Measurements from ENCODE around the gene CDC42EP4.
A peak's percentile ranks its signal among the peaks of the same experiment; 100 is the strongest.
"Not testable (repeated sequence)": the region's sequence is repeated elsewhere in the genome, so short reads cannot be mapped to it uniquely, and the experiment has no call there.

The CDC42EP4 gene

DNA sequence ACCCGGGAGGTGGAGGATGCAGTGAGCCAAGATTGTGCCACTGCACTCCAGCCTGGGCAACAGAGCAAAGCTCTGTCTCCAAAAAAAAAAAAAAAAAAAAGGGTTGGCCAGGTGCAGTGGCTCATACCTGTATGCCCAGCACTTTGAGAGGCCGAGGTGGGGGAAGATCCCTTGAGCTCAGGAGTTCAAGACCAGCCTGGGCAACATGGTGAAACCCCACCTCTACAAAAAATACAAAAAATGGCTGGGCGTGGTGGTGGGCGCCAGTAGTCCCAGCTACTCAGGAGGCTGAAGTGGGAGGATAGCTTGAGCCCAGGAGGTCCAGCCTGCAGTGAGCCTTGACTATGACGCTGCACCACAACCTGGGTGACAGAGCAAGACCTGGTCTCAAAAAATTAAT is 2.8 kb downstream of the CDC42EP4 start:
- H3K36me3 ChIP-seq (ENCODE audit: insufficient read depth, low read length); H3K27me3 ChIP-seq (ENCODE audit: insufficient read depth, low read length); H3K27ac ChIP-seq (ENCODE audit: low read depth, low read length); H2AFZ ChIP-seq (ENCODE audit: low read length, unreplicated experiment): not testable (repeated sequence)
- Histone ChIP-seq H3K4me1 (ENCODE audit: control insufficient read depth, insufficient read depth, low read length, unreplicated experiment) (peaks cover 52% of the 10 kb centered on the region), H3K4me3 (ENCODE audit: low read depth, low read length) (peak overlapping the region; percentile 64; the same call in 1 of the 2 replicates), H3K79me2 (ENCODE audit: control insufficient read depth, insufficient read depth, low read length, unreplicated experiment) (peaks cover 70% of the 10 kb centered on the region)

DNA sequence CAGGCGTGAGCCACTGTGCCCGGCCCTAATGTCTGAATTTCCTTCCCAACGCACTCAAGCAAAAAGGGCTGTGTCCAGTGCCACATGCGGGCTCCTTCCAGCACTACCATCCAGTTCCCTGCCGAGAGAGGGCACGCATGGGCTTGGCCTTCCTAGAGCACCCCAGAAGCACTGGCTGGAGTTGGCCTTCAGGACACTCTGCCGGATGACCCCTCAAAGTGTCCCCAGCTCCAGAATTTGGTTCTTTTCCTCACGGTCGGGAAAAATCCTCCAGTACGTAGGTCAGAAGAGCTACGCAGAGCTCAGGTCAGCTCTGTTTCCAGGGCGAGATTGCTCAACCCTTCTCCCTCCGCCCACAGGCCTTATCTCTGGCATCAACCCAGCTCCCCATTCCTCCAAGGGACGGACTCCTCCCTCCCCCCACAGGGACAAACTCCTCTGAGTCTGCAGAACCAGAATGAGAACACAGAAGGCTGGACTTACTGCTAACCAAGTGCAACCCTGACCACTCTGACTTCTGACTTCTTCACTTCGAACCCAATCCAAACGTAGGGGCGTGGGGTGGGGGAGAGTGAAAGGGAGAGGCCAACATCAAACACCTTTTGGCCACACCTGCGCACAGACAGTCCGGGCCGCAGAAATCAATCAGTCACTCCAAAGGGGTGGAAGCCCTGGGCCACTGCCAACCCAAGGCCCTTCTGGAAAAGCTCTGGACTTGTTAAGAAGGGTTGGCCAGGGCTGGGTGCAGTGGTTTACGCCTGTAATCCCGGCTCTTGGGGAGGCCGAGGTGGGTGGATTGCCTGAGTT is 3.6 kb downstream of the CDC42EP4 start:
- peak overlapping the region; percentile 64 for H3K4me3 ChIP-seq (ENCODE audit: low read depth, low read length)
- H2AFZ ChIP-seq (ENCODE audit: low read length, unreplicated experiment) = peak overlapping the region; percentile 28
- H3K27me3 ChIP-seq (ENCODE audit: insufficient read depth, low read length) = no peaks in the 10 kb centered on the region
- peaks cover 60% of the 10 kb centered on the region for H3K4me1 ChIP-seq (ENCODE audit: control insufficient read depth, insufficient read depth, low read length, unreplicated experiment)
- H3K27ac ChIP-seq (ENCODE audit: low read depth, low read length) = peak overlapping the region; percentile 76
- no peaks in the 10 kb centered on the region for H3K36me3 ChIP-seq (ENCODE audit: insufficient read depth, low read length)
- H3K79me2 ChIP-seq (ENCODE audit: control insufficient read depth, insufficient read depth, low read length, unreplicated experiment) = peaks cover 78% of the 10 kb centered on the region

DNA sequence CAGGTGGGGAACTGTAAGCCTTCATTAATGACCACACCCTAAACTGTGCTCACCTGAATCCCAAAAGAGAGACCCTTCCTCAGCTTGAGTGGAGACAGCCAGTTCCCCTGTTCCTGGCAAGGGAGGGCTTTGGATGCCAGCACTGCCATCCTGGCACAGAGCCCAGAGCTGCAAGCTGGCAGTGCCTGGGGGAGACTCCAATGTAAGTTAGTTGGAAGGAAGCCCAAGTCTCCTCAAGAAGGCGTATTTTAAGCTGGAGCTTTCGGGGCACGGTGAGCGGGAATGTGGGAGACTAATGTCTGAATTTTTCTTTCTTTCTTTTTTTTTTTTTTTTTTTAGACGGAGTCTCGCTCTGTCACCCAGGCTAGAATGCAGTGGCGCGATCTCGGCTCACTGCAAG is 4.7 kb downstream of the CDC42EP4 start:
- peaks cover 58% of the 10 kb centered on the region for H3K4me1 ChIP-seq (ENCODE audit: control insufficient read depth, insufficient read depth, low read length, unreplicated experiment)
- peak overlapping the region; percentile 23; the same call in 1 of the 2 replicates for H3K4me3 ChIP-seq (ENCODE audit: low read depth, low read length)
- H3K27me3 ChIP-seq (ENCODE audit: insufficient read depth, low read length) = no peaks in the 10 kb centered on the region
- peaks cover 85% of the 10 kb centered on the region for H3K79me2 ChIP-seq (ENCODE audit: control insufficient read depth, insufficient read depth, low read length, unreplicated experiment)
- H3K27ac ChIP-seq (ENCODE audit: low read depth, low read length) = peak overlapping the region; percentile 95
- H3K36me3 ChIP-seq (ENCODE audit: insufficient read depth, low read length) = no peaks in the 10 kb centered on the region
- no peak overlapping the region for H2AFZ ChIP-seq (ENCODE audit: low read length, unreplicated experiment)

- Histone ChIP-seq H3K36me3 (ENCODE audit: insufficient read depth, low read length) (no peaks in the 10 kb centered on the region), H3K79me2 (ENCODE audit: control insufficient read depth, insufficient read depth, low read length, unreplicated experiment) (peaks cover 87% of the 10 kb centered on the region), H2AFZ (ENCODE audit: low read length, unreplicated experiment) (no peak overlapping the region), H3K27me3 (ENCODE audit: insufficient read depth, low read length) (no peaks in the 10 kb centered on the region), H3K4me3 (ENCODE audit: low read depth, low read length) (peak overlapping the region; percentile 69), H3K27ac (ENCODE audit: low read depth, low read length) (peak overlapping the region; percentile 95), H3K4me1 (ENCODE audit: control insufficient read depth, insufficient read depth, low read length, unreplicated experiment) (peaks cover 63% of the 10 kb centered on the region)
Measured at GRCh38 chr17:73305845-73306836, 5.7 kb downstream of the CDC42EP4 start.

GRCh38 chr17:73304971-73305812 is 6.6 kb downstream of the CDC42EP4 start:
- peak overlapping the region; percentile 95 for H3K27ac ChIP-seq (ENCODE audit: low read depth, low read length)
- peaks cover 89% of the 10 kb centered on the region for H3K79me2 ChIP-seq (ENCODE audit: control insufficient read depth, insufficient read depth, low read length, unreplicated experiment)
- H3K27me3 ChIP-seq (ENCODE audit: insufficient read depth, low read length) = no peaks in the 10 kb centered on the region
- H3K36me3 ChIP-seq (ENCODE audit: insufficient read depth, low read length) = no peaks in the 10 kb centered on the region
- H2AFZ ChIP-seq (ENCODE audit: low read length, unreplicated experiment) = no peak overlapping the region
- peak overlapping the region; percentile 69 for H3K4me3 ChIP-seq (ENCODE audit: low read depth, low read length)
- peaks cover 63% of the 10 kb centered on the region for H3K4me1 ChIP-seq (ENCODE audit: control insufficient read depth, insufficient read depth, low read length, unreplicated experiment)

DNA sequence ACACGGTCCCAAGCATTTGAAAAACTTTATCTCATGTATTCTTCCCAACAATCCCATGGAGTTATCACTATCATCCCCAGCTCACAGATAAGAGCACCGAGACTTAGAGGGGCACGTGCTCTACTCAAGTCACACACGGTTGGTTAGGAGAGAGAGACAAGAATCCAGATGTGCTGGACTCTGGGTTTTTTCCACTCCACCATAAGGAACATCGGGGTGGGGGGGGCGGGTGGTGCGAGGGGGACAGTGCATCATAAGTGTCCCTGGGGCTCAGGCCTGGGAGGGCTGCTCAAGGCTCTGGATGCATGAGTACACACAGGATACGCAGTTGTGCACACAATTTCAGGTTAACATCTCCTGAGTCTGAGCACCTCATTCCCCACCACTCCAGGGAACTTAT is 7.4 kb downstream of the CDC42EP4 start:
- Histone ChIP-seq H3K36me3 (ENCODE audit: insufficient read depth, low read length) (no peaks in the 10 kb centered on the region), H2AFZ (ENCODE audit: low read length, unreplicated experiment) (no peak overlapping the region), H3K79me2 (ENCODE audit: control insufficient read depth, insufficient read depth, low read length, unreplicated experiment) (peaks cover 89% of the 10 kb centered on the region), H3K4me3 (ENCODE audit: low read depth, low read length) (peak overlapping the region; percentile 69), H3K27ac (ENCODE audit: low read depth, low read length) (peak overlapping the region; percentile 95), H3K27me3 (ENCODE audit: insufficient read depth, low read length) (no peaks in the 10 kb centered on the region), H3K4me1 (ENCODE audit: control insufficient read depth, insufficient read depth, low read length, unreplicated experiment) (peaks cover 64% of the 10 kb centered on the region)

DNA sequence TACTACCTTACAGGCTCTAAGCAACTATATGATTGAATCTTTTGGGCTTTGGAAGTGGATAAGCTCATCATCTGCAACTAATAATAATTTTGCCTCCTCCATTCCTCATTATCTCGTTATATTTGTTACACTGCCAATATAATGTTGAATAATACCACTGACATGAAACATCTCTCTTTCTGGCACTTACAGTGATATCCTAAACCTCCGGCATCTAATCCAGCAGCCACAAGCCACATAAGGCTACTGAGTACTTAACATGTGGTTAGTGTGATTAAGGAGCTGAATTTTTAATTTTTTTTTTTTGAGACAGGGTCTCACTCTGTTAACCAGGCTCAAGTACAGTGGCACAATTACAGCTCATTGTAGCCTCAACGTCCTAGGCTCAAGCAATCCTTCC is 9.6 kb downstream of the CDC42EP4 start:
- no peak overlapping the region for H2AFZ ChIP-seq (ENCODE audit: low read length, unreplicated experiment)
- no peak overlapping the region for H3K4me3 ChIP-seq (ENCODE audit: low read depth, low read length)
- no peak overlapping the region for H3K27ac ChIP-seq (ENCODE audit: low read depth, low read length)
- no peaks in the 10 kb centered on the region for H3K36me3 ChIP-seq (ENCODE audit: insufficient read depth, low read length)
- H3K79me2 ChIP-seq (ENCODE audit: control insufficient read depth, insufficient read depth, low read length, unreplicated experiment) = peaks cover 84% of the 10 kb centered on the region
- H3K4me1 ChIP-seq (ENCODE audit: control insufficient read depth, insufficient read depth, low read length, unreplicated experiment) = peaks cover 50% of the 10 kb centered on the region
- H3K27me3 ChIP-seq (ENCODE audit: insufficient read depth, low read length) = no peaks in the 10 kb centered on the region

GRCh38 chr17:73301369-73301768 is 10.4 kb downstream of the CDC42EP4 start:
- Histone ChIP-seq H3K79me2 (ENCODE audit: control insufficient read depth, insufficient read depth, low read length, unreplicated experiment) (peaks cover 78% of the 10 kb centered on the region), H3K36me3 (ENCODE audit: insufficient read depth, low read length) (no peaks in the 10 kb centered on the region), H3K4me1 (ENCODE audit: control insufficient read depth, insufficient read depth, low read length, unreplicated experiment) (peaks cover 42% of the 10 kb centered on the region), H2AFZ (ENCODE audit: low read length, unreplicated experiment) (no peak overlapping the region), H3K27me3 (ENCODE audit: insufficient read depth, low read length) (no peaks in the 10 kb centered on the region), H3K27ac (ENCODE audit: low read depth, low read length) (no peak overlapping the region), H3K4me3 (ENCODE audit: low read depth, low read length) (no peak overlapping the region)

DNA sequence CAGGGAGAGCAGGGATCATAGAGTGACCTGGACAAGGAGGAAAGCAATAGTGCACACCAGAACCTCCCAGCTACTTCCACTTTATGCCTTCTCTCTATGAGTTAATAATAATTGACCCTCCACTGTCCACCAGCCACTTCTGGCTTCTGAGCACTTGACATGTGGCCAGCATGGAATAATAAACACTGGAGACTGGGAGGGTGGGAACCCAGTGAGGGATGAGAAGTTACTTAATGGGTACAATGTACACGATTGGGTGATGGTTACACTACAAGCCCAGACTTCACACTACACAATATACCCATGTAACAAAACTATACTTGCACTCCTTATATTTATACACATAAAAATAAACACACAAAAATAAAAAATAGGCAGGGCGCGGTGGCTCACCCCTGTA is 11.4 kb downstream of the CDC42EP4 start:
- Histone ChIP-seq H3K79me2 (ENCODE audit: control insufficient read depth, insufficient read depth, low read length, unreplicated experiment) (peaks cover 76% of the 10 kb centered on the region), H3K27me3 (ENCODE audit: insufficient read depth, low read length) (no peaks in the 10 kb centered on the region), H3K4me1 (ENCODE audit: control insufficient read depth, insufficient read depth, low read length, unreplicated experiment) (peaks cover 32% of the 10 kb centered on the region), H3K4me3 (ENCODE audit: low read depth, low read length) (no peak overlapping the region), H3K27ac (ENCODE audit: low read depth, low read length) (no peak overlapping the region), H3K36me3 (ENCODE audit: insufficient read depth, low read length) (no peaks in the 10 kb centered on the region), H2AFZ (ENCODE audit: low read length, unreplicated experiment) (no peak overlapping the region)
